Measurements from ENCODE around the gene PRKN.

- no peak for TF ChIP-seq POLR2A (IDR thresholded peaks at IDR 0.05)
- no peak for TF ChIP-seq CTCF (IDR thresholded peaks at IDR 0.05 in 8 of 11, conservative IDR thresholded peaks at IDR 0.05 in 3 of 11)
Measured at GRCh38 chr6:161744211-161745067, 983.1 kb downstream of the PRKN start.
